Gastrocnemius medialis (tissue), 4 donors: ENCODE results near the gene GNG13. TPM values are rescaled to one million over a fixed set of nuclear protein-coding genes. Genes with fewer than 3 reads are reported as not detected.

Experiments used
- ATAC-seq, 2 donors: fragments of 150-250 bp; one replicate each; pipeline ENCODE4 v1.9.1; 2016
- DNase-seq, 2 donors: peaks; one replicate each; pipeline ENCODE4 v3.0.0-alpha.2; 2019
- H3K27ac ChIP-seq, 4 donors: fragments of 200-600 bp; sonication (generic); 1 replicate in 1 of 4; 2 replicates in 3 of 4; pipeline ENCODE4 v1.5.1; 2016 to 2018; ENCODE audit warnings: mild to moderate bottlenecking in 2 of 4, moderate library complexity in 1 of 4
- H3K27me3 ChIP-seq, 3 donors: fragments of 200-600 bp; sonication (generic) in 2 of 3; 1 replicate in 1 of 3; 2 replicates in 2 of 3; pipeline versions ENCODE4 v1.5.1 to v1.6.0; 2016 to 2019; ENCODE audit warnings: mild to moderate bottlenecking in 1 of 3, moderate library complexity in 1 of 3
- H3K36me3 ChIP-seq, 2 donors: fragments of 200-600 bp; sonication (generic) in 1 of 2; one replicate each; pipeline ENCODE4 v1.5.1; 2017 to 2018
- H3K4me1 ChIP-seq, 2 donors: fragments of 200-600 bp; sonication (generic) in 1 of 2; one replicate each; pipeline ENCODE4 v1.5.1; 2016 to 2017; ENCODE audit warnings: mild to moderate bottlenecking in 2 of 2
- H3K4me3 ChIP-seq, 4 donors: fragments of 200-600 bp; sonication (generic) in 3 of 4; 1 replicate in 1 of 4; 2 replicates in 3 of 4; pipeline ENCODE4 v1.5.1; 2016 to 2019; ENCODE audit warnings: mild to moderate bottlenecking in 2 of 4
- H3K9me3 ChIP-seq, 3 donors: fragments of 200-600 bp; sonication (generic) in 2 of 3; 1 replicate in 1 of 3; 2 replicates in 2 of 3; pipeline ENCODE4 v1.5.1; 2016 to 2019
- POLR2A ChIP-seq, 2 donors: fragments of 450-650 bp; IDR thresholded peaks; one replicate each; pipeline ENCODE4 v1.6.1; 2017; ENCODE audit warnings: antibody characterized with exemption in 2 of 2, mild to moderate bottlenecking in 2 of 2, moderate library complexity in 2 of 2
- in situ Hi-C, 4 donors: fragments of 200-750 bp; cut with MboI; loops; one replicate each; pipeline versions ENCODE4 v1.15.0 to v1.8.0; 2017; ENCODE audit warnings: low sequenced_read_pairs in 4 of 4
- intact Hi-C: fragments of 100-400 bp; cut with DNase I; formaldehyde crosslinking; loops from one replicate; pipeline ENCODE4 v1.15.1; 2023; ENCODE audit warnings: low total_unique reads
- total RNA-seq, 4 donors: library from RNA; depleted of rRNA; stranded (reverse); fragments of >200 nt; gene quantifications; one replicate each; pipeline versions ENCODE4 v1.1.0 to v1.2.3, GENCODE V29; 2016
- TF ChIP-seq, protein P1 (sequence below), 5 experiments: fragments of 450-650 bp in 3 of 5; fragments of 200-600 bp in 2 of 5; sonication (generic) in 2 of 5; IDR thresholded peaks in 4 of 5; conservative IDR thresholded peaks in 1 of 5; 1 replicate in 4 of 5; 2 replicates in 1 of 5; pipeline ENCODE4 v1.5.1; 2016 to 2019; ENCODE audit warnings: antibody characterized with exemption in 5 of 5, mild to moderate bottlenecking in 3 of 5, moderate library complexity in 3 of 5

The GNG13 gene
- total RNA-seq, 4 donors from 2014 or later, result not detected

DNA sequence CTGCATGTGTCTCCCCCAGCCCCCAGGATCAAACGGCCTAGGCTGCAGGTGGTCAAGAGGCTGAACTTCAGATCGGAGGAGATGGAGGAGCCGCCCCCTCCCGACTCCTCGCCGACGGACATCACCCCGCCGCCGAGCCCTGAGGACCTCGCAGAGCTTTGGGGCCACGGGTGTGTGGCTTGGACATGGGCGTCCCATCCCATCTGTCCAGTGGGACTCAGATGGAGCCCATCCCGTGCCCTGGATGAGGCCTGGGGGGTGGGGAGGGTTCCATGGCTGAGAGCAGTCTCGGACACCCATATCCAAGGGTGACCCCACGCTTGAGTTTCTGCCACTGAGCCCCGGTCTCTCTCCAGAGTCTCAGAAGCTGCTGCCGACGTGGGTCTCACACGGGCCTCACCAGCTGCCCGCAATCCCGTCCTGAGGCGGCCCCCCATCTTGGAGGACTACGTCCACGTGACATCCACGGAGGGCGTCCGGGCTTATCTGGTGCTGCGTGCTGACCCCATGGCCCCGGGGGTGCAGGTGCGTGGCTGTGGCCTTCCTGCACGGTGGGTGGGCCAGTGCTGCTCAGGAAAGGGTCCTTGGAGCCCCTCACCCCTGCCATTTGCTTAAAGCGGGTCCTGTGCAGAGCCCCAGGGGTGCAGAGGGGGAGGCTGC, 11.2 kb downstream of the GNG13 start:
- TF ChIP-seq, protein P1, sequence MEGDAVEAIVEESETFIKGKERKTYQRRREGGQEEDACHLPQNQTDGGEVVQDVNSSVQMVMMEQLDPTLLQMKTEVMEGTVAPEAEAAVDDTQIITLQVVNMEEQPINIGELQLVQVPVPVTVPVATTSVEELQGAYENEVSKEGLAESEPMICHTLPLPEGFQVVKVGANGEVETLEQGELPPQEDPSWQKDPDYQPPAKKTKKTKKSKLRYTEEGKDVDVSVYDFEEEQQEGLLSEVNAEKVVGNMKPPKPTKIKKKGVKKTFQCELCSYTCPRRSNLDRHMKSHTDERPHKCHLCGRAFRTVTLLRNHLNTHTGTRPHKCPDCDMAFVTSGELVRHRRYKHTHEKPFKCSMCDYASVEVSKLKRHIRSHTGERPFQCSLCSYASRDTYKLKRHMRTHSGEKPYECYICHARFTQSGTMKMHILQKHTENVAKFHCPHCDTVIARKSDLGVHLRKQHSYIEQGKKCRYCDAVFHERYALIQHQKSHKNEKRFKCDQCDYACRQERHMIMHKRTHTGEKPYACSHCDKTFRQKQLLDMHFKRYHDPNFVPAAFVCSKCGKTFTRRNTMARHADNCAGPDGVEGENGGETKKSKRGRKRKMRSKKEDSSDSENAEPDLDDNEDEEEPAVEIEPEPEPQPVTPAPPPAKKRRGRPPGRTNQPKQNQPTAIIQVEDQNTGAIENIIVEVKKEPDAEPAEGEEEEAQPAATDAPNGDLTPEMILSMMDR (IDR thresholded peaks at IDR 0.05 in 4 of 5, conservative IDR thresholded peaks at IDR 0.05 in 1 of 5), result no peak
- TF ChIP-seq POLR2A (IDR thresholded peaks at IDR 0.05), result no peak
- in situ Hi-C loops (no loop called here), intact Hi-C loops (loop anchor here (2.0 kb wide), 1 partner anchor 69 kb away; the partner anchor contains the start of gene ANTKMT)
- Histone ChIP-seq H3K4me1 (peaks cover 5 to 16% of the 10 kb centered on the region in 2 donors), H3K9me3 (no peaks in the 10 kb centered on the region), H3K4me3 (peak overlapping the region; percentile 66 to 85 (median 73)), H3K36me3 (no peaks in the 10 kb centered on the region), H3K27ac (no peak overlapping the region), H3K27me3 (no peaks in the 10 kb centered on the region)
- ATAC-seq (no peak), DNase-seq (no peak)

GRCh38 chr16:788399-789126, 12.0 kb downstream of the GNG13 start, which contains the start of gene CHTF18:
Gene CHTF18, plus strand, starts transcription at chr16:788620. Its CDS starts 65 bp downstream, at chr16:788685.
- H3K4me1 ChIP-seq, result peaks cover 5 to 16% of the 10 kb centered on the region in 2 donors
- H3K4me3 ChIP-seq, result peak within 1 kb of the TSS; percentile 70 to 85 (median 82)
- peak in 1 of 2 donors; percentile 38 for TF ChIP-seq POLR2A (IDR thresholded peaks at IDR 0.05)
- TF ChIP-seq, protein P1 (IDR thresholded peaks at IDR 0.05 in 4 of 5, conservative IDR thresholded peaks at IDR 0.05 in 1 of 5), result no peak
- no peaks in the 10 kb centered on the region for H3K9me3 ChIP-seq
- in situ Hi-C loops (no loop called here), intact Hi-C loops (loop anchor here (1.0 to 2.0 kb wide), 2 partner anchors 19 to 68 kb away; partner anchors contain the start of gene ANTKMT)
- H3K27ac ChIP-seq, result peak within 1 kb of the TSS; percentile 50 to 77 (median 64)
- ATAC-seq (peak; percentile 94 to 96), DNase-seq (peak; percentile 83 to 89)
- H3K27me3 ChIP-seq, result peaks cover 4 to 6% (median 6%) of the 10 kb centered on the region in 3 donors
- H3K36me3 ChIP-seq, result no peaks in the 10 kb centered on the region

- ATAC-seq, result peak in 1 of 2 donors; percentile 20
- TF ChIP-seq, protein P1 (IDR thresholded peaks at IDR 0.05 in 4 of 5, conservative IDR thresholded peaks at IDR 0.05 in 1 of 5), result peak in 1 of 5 experiments; percentile 45
- TF ChIP-seq POLR2A (IDR thresholded peaks at IDR 0.05), result no peak
- intact Hi-C loops, result loop anchor here (1.0 to 2.0 kb wide), 2 partner anchors 19 to 67 kb away; partner anchors contain the start of gene ANTKMT
Observed at GRCh38 chr16:787978-788398, 12.5 kb downstream of the GNG13 start, which contains the start of gene RPUSD1. Gene RPUSD1, minus strand, starts transcription at chr16:788381. Its CDS starts 644 bp downstream, at chr16:787737.

GRCh38 chr16:787321-787966, 13.1 kb downstream of the GNG13 start:
- intact Hi-C loops, result no loop called here
- DNase-seq, result no peak
- Histone ChIP-seq H3K9me3 (no peaks in the 10 kb centered on the region), H3K4me1 (peaks cover 5 to 16% of the 10 kb centered on the region in 2 donors), H3K4me3 (peak overlapping the region; percentile 63 to 85 (median 74)), H3K27me3 (peaks cover 10 to 18% (median 17%) of the 10 kb centered on the region in 3 donors), H3K36me3 (no peaks in the 10 kb centered on the region), H3K27ac (peak overlapping the region in 3 of 4 donors; percentile 50 to 77 (median 76))
- in situ Hi-C loops, result no loop called here
- TF ChIP-seq POLR2A (IDR thresholded peaks at IDR 0.05), result no peak
- ATAC-seq, result no peak

More at GRCh38 chr16:787978-788398, 12.5 kb downstream of the GNG13 start, which contains the start of gene RPUSD1:
- H3K4me3 ChIP-seq, result peak within 1 kb of the TSS; percentile 70 to 85 (median 82)
- H3K27me3 ChIP-seq, result peaks cover 10 to 12% (median 12%) of the 10 kb centered on the region in 3 donors
- no peaks in the 10 kb centered on the region for H3K9me3 ChIP-seq
- in situ Hi-C loops, result no loop called here
- peak within 1 kb of the TSS; percentile 50 to 77 (median 64) for H3K27ac ChIP-seq
- peaks cover 5 to 16% of the 10 kb centered on the region in 2 donors for H3K4me1 ChIP-seq
- H3K36me3 ChIP-seq, result no peaks in the 10 kb centered on the region
- DNase-seq, result no peak
